ENCODE results near the gene AGAP9.
"Not testable (repeated sequence)": the region's sequence is repeated elsewhere in the genome, so short reads cannot be mapped to it uniquely, and the experiment has no call there.

AGAP9 gene

GRCh38 chr10:47489630-47490029, 33.8 kb downstream of the AGAP9 start:
- DNase-seq (ENCODE audit: extremely low read depth in 1 of 2, low read depth in 1 of 2) = not testable (repeated sequence)

- DNase-seq (ENCODE audit: extremely low read depth in 1 of 2, low read depth in 1 of 2) = not testable (repeated sequence)
Observed at GRCh38 chr10:47485943-47486342, 37.5 kb downstream of the AGAP9 start.

- DNase-seq (ENCODE audit: extremely low read depth in 1 of 2, low read depth in 1 of 2) = not testable (repeated sequence)
Observed at GRCh38 chr10:47484786-47485185, 38.7 kb downstream of the AGAP9 start.

GRCh38 chr10:47483923-47484322, 39.5 kb downstream of the AGAP9 start, which contains the start of gene ANXA8:
ANXA8 (minus strand) TSS chr10:47484115; CDS start chr10:47483933, 182 bp downstream.
- not testable (repeated sequence) for DNase-seq (ENCODE audit: extremely low read depth in 1 of 2, low read depth in 1 of 2)

GRCh38 chr10:47482367-47482766, 41.1 kb downstream of the AGAP9 start:
- not testable (repeated sequence) for DNase-seq (ENCODE audit: extremely low read depth in 1 of 2, low read depth in 1 of 2)

- DNase-seq (ENCODE audit: extremely low read depth in 1 of 2, low read depth in 1 of 2) = not testable (repeated sequence)
Observed at GRCh38 chr10:47481768-47482181, 41.7 kb downstream of the AGAP9 start.

- not testable (repeated sequence) for DNase-seq (ENCODE audit: extremely low read depth in 1 of 2, low read depth in 1 of 2)
Observed at GRCh38 chr10:47481182-47481766, 42.2 kb downstream of the AGAP9 start.

- not testable (repeated sequence) for DNase-seq (ENCODE audit: extremely low read depth in 1 of 2, low read depth in 1 of 2)
Observed at GRCh38 chr10:47480133-47480532, 43.3 kb downstream of the AGAP9 start.

GRCh38 chr10:47478114-47478513, 45.3 kb downstream of the AGAP9 start:
- not testable (repeated sequence) for DNase-seq (ENCODE audit: extremely low read depth in 1 of 2, low read depth in 1 of 2)

GRCh38 chr10:47477078-47477477, 46.4 kb downstream of the AGAP9 start:
- not testable (repeated sequence) for DNase-seq (ENCODE audit: extremely low read depth in 1 of 2, low read depth in 1 of 2)

GRCh38 chr10:47475101-47475500, 48.3 kb downstream of the AGAP9 start:
- DNase-seq (ENCODE audit: extremely low read depth in 1 of 2, low read depth in 1 of 2) = not testable (repeated sequence)

- DNase-seq (ENCODE audit: extremely low read depth in 1 of 2, low read depth in 1 of 2) = not testable (repeated sequence)
Observed at GRCh38 chr10:47473516-47473915, 49.9 kb downstream of the AGAP9 start.

GRCh38 chr10:47472647-47473046, 50.8 kb downstream of the AGAP9 start:
- not testable (repeated sequence) for DNase-seq (ENCODE audit: extremely low read depth in 1 of 2, low read depth in 1 of 2)

- DNase-seq (ENCODE audit: extremely low read depth in 1 of 2, low read depth in 1 of 2) = not testable (repeated sequence)
Observed at GRCh38 chr10:47472072-47472471, 51.4 kb downstream of the AGAP9 start.

GRCh38 chr10:47468731-47469528, 54.5 kb downstream of the AGAP9 start:
- DNase-seq (ENCODE audit: extremely low read depth in 1 of 2, low read depth in 1 of 2) = not testable (repeated sequence)

- not testable (repeated sequence) for DNase-seq (ENCODE audit: extremely low read depth in 1 of 2, low read depth in 1 of 2)
Observed at GRCh38 chr10:47467957-47468356, 55.5 kb downstream of the AGAP9 start.

GRCh38 chr10:47467458-47467857, 56.0 kb downstream of the AGAP9 start:
- DNase-seq (ENCODE audit: extremely low read depth in 1 of 2, low read depth in 1 of 2) = not testable (repeated sequence)

- DNase-seq (ENCODE audit: extremely low read depth in 1 of 2, low read depth in 1 of 2) = not testable (repeated sequence)
Observed at GRCh38 chr10:47465216-47465917, 58.1 kb downstream of the AGAP9 start.

GRCh38 chr10:47462577-47463358, 60.7 kb downstream of the AGAP9 start:
- DNase-seq (ENCODE audit: extremely low read depth in 1 of 2, low read depth in 1 of 2) = not testable (repeated sequence)

GRCh38 chr10:47461261-47461687, 62.2 kb downstream of the AGAP9 start:
- DNase-seq (ENCODE audit: extremely low read depth in 1 of 2, low read depth in 1 of 2) = not testable (repeated sequence)

All from activated CD8-positive, alpha-beta memory T cell treated with anti-CD3 and anti-CD28 coated beads for 1 hour (primary cell).